Measurements from ENCODE around the gene RASIP1. TPM values are rescaled to one million over a fixed set of nuclear protein-coding genes. Genes with fewer than 3 reads are reported as not detected.

Gene RASIP1
- total RNA-seq, 2 donors from 2014 or later = 11.6 to 12.3 TPM

DNA sequence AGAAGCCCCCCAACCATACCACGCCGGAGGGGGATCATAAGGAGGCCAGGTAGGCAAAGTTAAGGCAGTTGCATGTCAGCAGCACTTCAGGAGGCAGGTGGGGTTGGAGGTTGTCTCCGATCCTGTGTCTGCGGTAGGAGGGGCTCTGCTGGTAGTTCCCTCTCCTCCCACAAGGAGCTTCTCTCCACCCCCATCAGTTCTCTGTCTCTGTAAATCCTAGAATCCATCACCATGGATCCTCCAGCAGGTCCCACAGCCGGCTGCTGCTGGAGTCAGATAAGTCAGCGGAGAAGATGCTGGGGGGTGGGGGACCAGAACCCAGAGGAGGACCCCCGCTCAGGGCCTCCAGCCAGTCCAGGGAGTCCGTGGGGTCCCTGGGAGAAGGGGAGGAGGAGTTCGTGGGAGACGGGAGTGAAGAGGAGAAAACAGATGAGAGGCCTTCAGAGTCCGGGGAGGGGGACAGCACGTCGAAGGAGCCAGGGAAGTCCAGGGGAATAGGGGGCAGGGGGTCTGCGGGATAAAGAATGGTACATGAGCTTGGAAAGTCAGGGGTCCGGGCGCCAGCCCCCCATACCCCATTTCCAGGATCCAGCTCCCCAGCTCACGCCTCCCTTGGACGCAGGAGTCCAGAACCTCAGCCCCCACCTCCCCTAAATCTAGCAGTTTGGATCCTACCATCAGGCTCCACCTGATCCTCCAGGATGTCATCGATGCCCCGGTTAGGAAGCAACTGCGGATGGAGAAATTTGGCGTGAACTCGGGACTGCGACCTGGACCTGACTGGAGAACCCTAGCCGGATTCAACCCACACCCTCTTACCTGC lies 27.2 kb downstream of the RASIP1 start:
- TF ChIP-seq, protein P1, sequence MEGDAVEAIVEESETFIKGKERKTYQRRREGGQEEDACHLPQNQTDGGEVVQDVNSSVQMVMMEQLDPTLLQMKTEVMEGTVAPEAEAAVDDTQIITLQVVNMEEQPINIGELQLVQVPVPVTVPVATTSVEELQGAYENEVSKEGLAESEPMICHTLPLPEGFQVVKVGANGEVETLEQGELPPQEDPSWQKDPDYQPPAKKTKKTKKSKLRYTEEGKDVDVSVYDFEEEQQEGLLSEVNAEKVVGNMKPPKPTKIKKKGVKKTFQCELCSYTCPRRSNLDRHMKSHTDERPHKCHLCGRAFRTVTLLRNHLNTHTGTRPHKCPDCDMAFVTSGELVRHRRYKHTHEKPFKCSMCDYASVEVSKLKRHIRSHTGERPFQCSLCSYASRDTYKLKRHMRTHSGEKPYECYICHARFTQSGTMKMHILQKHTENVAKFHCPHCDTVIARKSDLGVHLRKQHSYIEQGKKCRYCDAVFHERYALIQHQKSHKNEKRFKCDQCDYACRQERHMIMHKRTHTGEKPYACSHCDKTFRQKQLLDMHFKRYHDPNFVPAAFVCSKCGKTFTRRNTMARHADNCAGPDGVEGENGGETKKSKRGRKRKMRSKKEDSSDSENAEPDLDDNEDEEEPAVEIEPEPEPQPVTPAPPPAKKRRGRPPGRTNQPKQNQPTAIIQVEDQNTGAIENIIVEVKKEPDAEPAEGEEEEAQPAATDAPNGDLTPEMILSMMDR (IDR thresholded peaks at IDR 0.05) = peak; percentile 21
- Histone ChIP-seq H3K36me3 (no peaks in the 10 kb centered on the region), H3K27ac (no peak overlapping the region), H3K9me3 (no peaks in the 10 kb centered on the region), H3K4me3 (peak overlapping the region; percentile 74), H3K4me1 (ENCODE audit: control insufficient read depth in 1 of 2, low read depth in 2 of 2) (peaks cover 8 to 42% of the 10 kb centered on the region in 2 donors), H3K27me3 (replicated peaks; ENCODE audit: insufficient read depth) (no peaks in the 10 kb centered on the region)
- ATAC-seq (ENCODE audit: insufficient number of reproducible peaks, low FRiP score, low read depth) (no peak), DNase-seq (ENCODE audit: low spot score) (no peak)

DNA sequence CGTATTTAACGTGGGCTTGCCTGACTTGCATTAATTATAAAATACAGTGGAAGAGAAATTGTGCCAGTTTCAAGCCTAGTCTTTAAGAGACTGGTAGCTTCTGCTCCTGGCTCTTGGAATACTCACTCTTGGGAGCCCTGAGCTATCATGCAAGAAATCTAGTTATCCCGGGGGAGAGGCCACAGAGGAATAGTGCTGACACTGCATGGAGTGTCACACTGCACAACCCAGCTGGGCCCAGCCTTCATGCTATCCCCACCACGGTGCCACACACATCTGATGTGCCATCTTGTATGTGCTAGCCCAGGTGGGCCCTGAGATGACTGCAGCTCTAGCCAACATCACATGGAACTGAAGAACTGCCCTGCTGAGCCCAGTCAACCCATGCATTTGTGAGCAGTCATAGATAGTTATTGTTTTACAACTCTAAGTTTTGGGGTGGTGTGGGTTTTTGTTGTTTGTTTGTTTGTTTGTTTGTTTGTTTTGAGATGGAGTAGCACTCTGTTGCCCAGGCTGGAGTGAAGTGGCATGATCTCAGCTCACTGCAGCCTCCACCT lies 29.2 kb downstream of the RASIP1 start:
- TF ChIP-seq, protein P1 (IDR thresholded peaks at IDR 0.05) = no peak
- H3K27ac ChIP-seq = no peak overlapping the region
- ATAC-seq (ENCODE audit: insufficient number of reproducible peaks, low FRiP score, low read depth) = no peak

DNA sequence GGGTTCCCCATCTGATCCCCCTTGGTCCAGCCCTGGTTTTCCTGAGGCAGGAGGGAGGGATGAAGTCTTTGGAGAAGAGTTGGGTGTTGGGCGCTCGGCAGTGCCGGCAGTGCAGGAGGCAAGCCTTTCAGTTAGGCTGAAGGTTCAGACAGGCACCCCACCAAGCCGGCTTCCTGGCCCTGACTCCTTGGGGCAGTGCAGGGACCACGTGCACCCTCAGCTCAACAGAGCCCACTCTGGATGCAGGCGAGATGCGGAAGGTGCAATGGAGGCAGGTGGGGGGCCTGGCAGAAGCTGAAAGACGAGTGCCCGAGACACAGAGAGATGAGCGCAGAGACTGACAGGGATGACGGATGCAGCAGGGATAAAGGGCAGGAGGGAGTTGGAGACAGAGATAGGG lies 31.9 kb downstream of the RASIP1 start:
- Histone ChIP-seq H3K9me3 (no peaks in the 10 kb centered on the region), H3K4me1 (ENCODE audit: control insufficient read depth in 1 of 2, low read depth in 2 of 2) (peaks cover 0 to 7% of the 10 kb centered on the region in 2 donors), H3K27ac (no peak overlapping the region), H3K4me3 (no peak overlapping the region), H3K27me3 (replicated peaks; ENCODE audit: insufficient read depth) (no peaks in the 10 kb centered on the region), H3K36me3 (no peaks in the 10 kb centered on the region)
- ATAC-seq (ENCODE audit: insufficient number of reproducible peaks, low FRiP score, low read depth) (no peak), DNase-seq (ENCODE audit: low spot score) (no peak)
- TF ChIP-seq, protein P1 (IDR thresholded peaks at IDR 0.05) = no peak

More for the DNA sequence above, 29.2 kb downstream of the RASIP1 start:
- no peak for DNase-seq (ENCODE audit: low spot score)
- no peaks in the 10 kb centered on the region for H3K9me3 ChIP-seq
- no peaks in the 10 kb centered on the region for H3K27me3 ChIP-seq (replicated peaks; ENCODE audit: insufficient read depth)
- no peaks in the 10 kb centered on the region for H3K36me3 ChIP-seq
- H3K4me3 ChIP-seq = no peak overlapping the region
- peaks cover 4 to 27% of the 10 kb centered on the region in 2 donors for H3K4me1 ChIP-seq (ENCODE audit: control insufficient read depth in 1 of 2, low read depth in 2 of 2)

DNA sequence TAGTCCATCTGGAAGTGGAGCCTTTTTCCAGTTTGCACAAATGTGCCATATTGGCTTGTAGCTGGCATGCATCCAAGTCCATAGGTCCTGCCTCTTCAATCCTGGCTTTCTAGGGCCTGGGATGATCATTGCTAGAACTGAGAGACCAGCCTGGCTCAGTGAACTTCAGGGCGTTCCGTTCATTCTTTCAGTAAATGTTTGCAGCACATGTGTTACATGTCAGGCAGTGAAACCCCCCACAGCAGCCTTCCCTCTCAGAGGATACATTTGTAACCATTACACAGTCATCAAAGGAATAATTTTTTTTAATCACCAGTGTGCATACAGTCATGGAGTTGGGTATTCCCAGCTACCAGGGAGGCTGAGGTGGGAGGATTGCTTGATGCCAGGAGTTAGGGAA lies 35.0 kb downstream of the RASIP1 start:
- no peaks in the 10 kb centered on the region for H3K4me1 ChIP-seq (ENCODE audit: control insufficient read depth in 1 of 2, low read depth in 2 of 2)
- DNase-seq (ENCODE audit: low spot score) (no peak), ATAC-seq (ENCODE audit: insufficient number of reproducible peaks, low FRiP score, low read depth) (no peak)
- H3K9me3 ChIP-seq = no peaks in the 10 kb centered on the region
- no peak overlapping the region for H3K27ac ChIP-seq
- H3K36me3 ChIP-seq = peaks cover 3% of the 10 kb centered on the region
- H3K4me3 ChIP-seq = no peak overlapping the region
- H3K27me3 ChIP-seq (replicated peaks; ENCODE audit: insufficient read depth) = no peaks in the 10 kb centered on the region
- TF ChIP-seq, protein P1 (IDR thresholded peaks at IDR 0.05) = no peak

DNA sequence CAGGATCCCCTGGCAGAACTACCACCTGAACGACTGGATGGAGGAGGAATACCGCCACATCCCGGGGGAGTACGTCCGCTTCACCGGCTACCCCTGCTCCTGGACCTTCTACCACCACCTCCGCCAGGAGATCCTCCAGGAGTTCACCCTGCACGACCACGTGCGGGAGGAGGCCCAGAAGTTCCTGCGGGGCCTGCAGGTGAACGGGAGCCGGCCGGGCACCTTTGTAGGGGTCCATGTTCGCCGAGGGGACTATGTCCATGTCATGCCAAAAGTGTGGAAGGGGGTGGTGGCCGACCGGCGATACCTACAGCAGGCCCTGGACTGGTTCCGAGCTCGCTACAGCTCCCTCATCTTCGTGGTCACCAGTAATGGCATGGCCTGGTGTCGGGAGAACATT lies 37.1 kb downstream of the RASIP1 start:
- TF ChIP-seq, protein P1 (IDR thresholded peaks at IDR 0.05) = no peak
- Histone ChIP-seq H3K4me1 (ENCODE audit: control insufficient read depth in 1 of 2, low read depth in 2 of 2) (no peaks in the 10 kb centered on the region), H3K9me3 (no peaks in the 10 kb centered on the region), H3K36me3 (peaks cover 3% of the 10 kb centered on the region), H3K4me3 (no peak overlapping the region), H3K27me3 (replicated peaks; ENCODE audit: insufficient read depth) (no peaks in the 10 kb centered on the region), H3K27ac (no peak overlapping the region)
- DNase-seq (ENCODE audit: low spot score) = no peak
- ATAC-seq (ENCODE audit: insufficient number of reproducible peaks, low FRiP score, low read depth) = no peak
